Activated naive CD4-positive, alpha-beta T cell treated with anti-CD3 and anti-CD28 coated beads, Interleukin-2, amount 10 ng/mL, durations not matched to agents 7 days and 5 days (primary cell): Measurements from ENCODE around the gene AKT3.

ENCODE experiments used
- CTCF ChIA-PET: fragments of 350-600 bp; sonication (Branson Sonifier 250); formaldehyde crosslinking; loops from one replicate; lab custom pipeline; 2021; ENCODE audit warnings: antibody characterized with exemption; lab: Charles Lee
- DNase-seq: peaks from one replicate; pipeline ENCODE4 v3.0.0-alpha.2; 2020
- H3K27ac Mint-ChIP-seq: one replicate; pipeline ENCODE4 v1.8.0; 2021; ENCODE audit warnings: mild to moderate bottlenecking, moderate library complexity, mixed read lengths
- H3K27me3 Mint-ChIP-seq: one replicate; pipeline ENCODE4 v1.8.0; 2021; ENCODE audit warnings: mild to moderate bottlenecking, mixed read lengths
- H3K36me3 Mint-ChIP-seq: one replicate; pipeline ENCODE4 v1.8.0; 2021; ENCODE audit warnings: mixed read lengths
- H3K4me1 Mint-ChIP-seq: one replicate; pipeline ENCODE4 v1.8.0; 2021; ENCODE audit warnings: mixed read lengths
- H3K4me3 Mint-ChIP-seq: one replicate; pipeline ENCODE4 v1.8.0; 2021; ENCODE audit warnings: mild to moderate bottlenecking, moderate library complexity, mixed read lengths
- H3K9me3 Mint-ChIP-seq: one replicate; pipeline ENCODE4 v1.8.0; 2021; ENCODE audit warnings: mixed read lengths

AKT3 gene

GRCh38 chr1:243745356-243745755 is 104.7 kb downstream of the AKT3 start:
- H3K4me1 Mint-ChIP-seq = no peaks in the 10 kb centered on the region
- H3K9me3 Mint-ChIP-seq = no peaks in the 10 kb centered on the region
- no peak overlapping the region for H3K4me3 Mint-ChIP-seq
- no peaks in the 10 kb centered on the region for H3K36me3 Mint-ChIP-seq
- no peaks in the 10 kb centered on the region for H3K27me3 Mint-ChIP-seq
- CTCF ChIA-PET = interaction anchor here (0.9 to 2.3 kb wide), 2 partner anchors 270 to 402 kb away, joined by 3 to 13 read pairs; no protein-coding TSS in a partner anchor
- no peak for DNase-seq
- H3K27ac Mint-ChIP-seq = no peak overlapping the region

DNA sequence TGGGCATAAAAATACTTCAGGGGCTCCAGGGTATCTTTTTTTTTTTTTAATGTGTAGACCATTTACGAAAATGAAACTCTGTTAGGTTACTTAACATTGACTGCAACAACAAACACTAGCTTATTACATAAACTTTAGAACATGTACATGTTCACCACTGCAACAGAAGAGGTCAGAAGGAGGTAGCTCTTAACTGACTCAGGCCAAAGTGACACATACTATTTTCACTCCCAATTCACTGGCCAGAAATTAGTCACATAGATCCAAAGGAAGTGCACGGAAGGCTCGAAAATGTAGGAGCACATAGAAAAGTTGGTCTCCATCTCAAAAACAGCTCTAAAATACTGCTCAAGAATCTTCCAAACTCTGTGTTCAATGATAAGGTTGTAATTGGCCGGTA is 107.2 kb downstream of the AKT3 start:
- no peak for DNase-seq
- Mint-ChIP-seq H3K9me3 (no peaks in the 10 kb centered on the region), H3K27me3 (no peaks in the 10 kb centered on the region), H3K36me3 (no peaks in the 10 kb centered on the region), H3K4me3 (no peak overlapping the region), H3K27ac (no peak overlapping the region), H3K4me1 (no peaks in the 10 kb centered on the region)
- CTCF ChIA-PET = no interaction called here

DNA sequence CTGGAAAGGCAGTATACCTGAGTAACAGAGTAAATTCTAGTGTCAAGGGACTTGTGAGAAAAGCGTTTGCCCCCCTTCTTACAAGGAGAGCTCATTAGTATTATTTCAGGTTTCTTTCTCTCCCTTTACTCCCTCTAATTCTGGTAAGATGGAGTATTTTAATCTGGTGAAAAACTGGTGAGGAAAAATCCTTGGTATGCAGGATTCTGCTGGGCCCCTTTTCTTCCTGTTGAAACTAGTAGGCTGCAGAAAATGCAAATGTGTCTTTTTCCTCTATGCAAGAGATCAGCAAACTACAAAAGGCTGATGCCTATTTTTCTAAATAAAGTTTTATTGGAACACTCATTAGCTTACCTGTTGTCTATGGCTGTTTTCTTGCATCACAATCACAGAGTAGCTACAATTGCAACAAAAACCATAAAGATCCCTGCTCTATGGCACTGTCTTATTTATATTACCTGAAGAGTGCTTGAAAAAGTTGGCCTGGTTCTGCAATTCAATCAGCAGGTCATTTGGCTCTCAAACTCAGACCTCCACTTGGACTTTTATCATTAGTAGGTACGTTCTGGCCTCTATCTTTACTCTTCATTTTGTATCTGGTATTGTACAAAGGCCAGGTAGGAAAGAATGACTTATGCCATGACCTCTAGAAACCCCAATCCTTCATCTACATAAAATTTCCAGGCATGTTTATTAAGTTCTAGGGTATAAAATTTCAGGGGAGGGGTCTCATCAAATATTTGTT is 109.6 kb downstream of the AKT3 start:
- Mint-ChIP-seq H3K27ac (no peak overlapping the region), H3K36me3 (no peaks in the 10 kb centered on the region), H3K4me1 (no peaks in the 10 kb centered on the region), H3K27me3 (no peaks in the 10 kb centered on the region), H3K4me3 (no peak overlapping the region), H3K9me3 (no peaks in the 10 kb centered on the region)
- CTCF ChIA-PET = interaction anchor here (1.0 to 1.2 kb wide), 5 partner anchors 9 to 559 kb away, joined by 3 to 5 read pairs (median 4); no protein-coding TSS in a partner anchor
- no peak for DNase-seq

DNA sequence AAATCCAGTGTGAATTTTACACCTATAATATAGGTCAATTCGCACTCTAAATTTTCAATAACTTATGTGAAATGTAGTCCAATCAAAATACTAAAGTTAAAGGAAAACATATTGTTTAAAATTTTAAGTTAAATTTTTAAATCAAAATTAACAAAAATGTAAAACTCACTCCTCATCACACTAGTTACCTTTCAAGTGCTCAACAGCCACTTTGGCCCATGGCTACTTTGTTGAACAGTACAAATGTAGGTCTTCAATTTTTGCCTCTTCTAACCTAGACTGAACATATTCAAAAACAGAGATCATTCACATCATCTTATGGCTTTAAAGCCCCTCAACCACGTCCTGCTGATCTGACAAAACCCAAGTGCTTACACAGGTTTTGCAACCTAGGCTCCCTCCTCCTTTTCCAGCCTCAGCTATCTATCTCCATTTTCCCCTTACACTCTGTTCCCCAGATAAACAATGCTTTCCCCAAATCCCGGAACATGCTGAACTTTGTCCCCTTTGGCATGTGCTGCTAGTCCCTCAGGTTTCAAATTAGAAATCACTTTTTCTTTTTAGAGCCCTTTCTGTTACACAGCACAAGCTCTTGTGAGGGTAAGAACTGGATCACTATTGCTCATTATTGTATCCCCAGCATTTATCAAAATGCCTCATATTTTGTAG is 110.6 kb downstream of the AKT3 start:
- no peaks in the 10 kb centered on the region for H3K9me3 Mint-ChIP-seq
- no peaks in the 10 kb centered on the region for H3K4me1 Mint-ChIP-seq
- no peak overlapping the region for H3K27ac Mint-ChIP-seq
- H3K36me3 Mint-ChIP-seq = no peaks in the 10 kb centered on the region
- DNase-seq = no peak
- no peaks in the 10 kb centered on the region for H3K27me3 Mint-ChIP-seq
- CTCF ChIA-PET = interaction anchor here (1.0 to 1.2 kb wide), 2 partner anchors 8 to 100 kb away, joined by 4 to 5 read pairs; no protein-coding TSS in a partner anchor
- no peak overlapping the region for H3K4me3 Mint-ChIP-seq

DNA sequence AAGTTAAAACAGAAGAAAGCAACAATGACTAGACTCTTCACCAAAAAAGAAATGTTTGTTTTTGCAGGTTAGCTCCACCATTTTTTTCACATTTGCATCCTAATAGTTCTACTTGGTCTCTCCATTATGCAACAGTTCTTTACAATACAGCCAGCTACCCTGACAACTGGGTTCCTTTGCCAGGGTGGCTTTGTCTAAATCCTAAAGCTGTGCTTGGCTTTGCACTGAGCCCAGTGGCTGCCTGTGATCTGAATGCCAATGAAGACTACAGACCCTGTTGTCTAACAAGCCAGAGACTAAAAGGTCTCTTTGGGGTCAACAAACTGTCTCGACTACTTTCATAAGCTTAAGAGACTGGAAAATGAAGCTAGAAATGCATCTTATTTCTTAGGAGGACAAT is 112.0 kb downstream of the AKT3 start:
- H3K4me3 Mint-ChIP-seq = no peak overlapping the region
- H3K36me3 Mint-ChIP-seq = no peaks in the 10 kb centered on the region
- no peak overlapping the region for H3K27ac Mint-ChIP-seq
- H3K4me1 Mint-ChIP-seq = no peaks in the 10 kb centered on the region
- H3K9me3 Mint-ChIP-seq = no peaks in the 10 kb centered on the region
- no peak for DNase-seq
- CTCF ChIA-PET = interaction anchor here (1.1 kb wide), 1 partner anchor 396 kb away, joined by 3 read pairs; no protein-coding TSS in a partner anchor
- no peaks in the 10 kb centered on the region for H3K27me3 Mint-ChIP-seq

- Mint-ChIP-seq H3K27ac (no peak overlapping the region), H3K4me1 (no peaks in the 10 kb centered on the region), H3K9me3 (no peaks in the 10 kb centered on the region), H3K27me3 (no peaks in the 10 kb centered on the region), H3K4me3 (no peak overlapping the region), H3K36me3 (no peaks in the 10 kb centered on the region)
- no peak for DNase-seq
- CTCF ChIA-PET = no interaction called here
Measured at GRCh38 chr1:243735457-243735856, 114.6 kb downstream of the AKT3 start.

GRCh38 chr1:243734308-243734695 is 115.7 kb downstream of the AKT3 start:
- DNase-seq = no peak
- H3K36me3 Mint-ChIP-seq = peaks cover 4% of the 10 kb centered on the region
- CTCF ChIA-PET = no interaction called here
- H3K4me3 Mint-ChIP-seq = no peak overlapping the region
- no peak overlapping the region for H3K27ac Mint-ChIP-seq
- H3K27me3 Mint-ChIP-seq = no peaks in the 10 kb centered on the region
- H3K9me3 Mint-ChIP-seq = no peaks in the 10 kb centered on the region
- no peaks in the 10 kb centered on the region for H3K4me1 Mint-ChIP-seq

DNA sequence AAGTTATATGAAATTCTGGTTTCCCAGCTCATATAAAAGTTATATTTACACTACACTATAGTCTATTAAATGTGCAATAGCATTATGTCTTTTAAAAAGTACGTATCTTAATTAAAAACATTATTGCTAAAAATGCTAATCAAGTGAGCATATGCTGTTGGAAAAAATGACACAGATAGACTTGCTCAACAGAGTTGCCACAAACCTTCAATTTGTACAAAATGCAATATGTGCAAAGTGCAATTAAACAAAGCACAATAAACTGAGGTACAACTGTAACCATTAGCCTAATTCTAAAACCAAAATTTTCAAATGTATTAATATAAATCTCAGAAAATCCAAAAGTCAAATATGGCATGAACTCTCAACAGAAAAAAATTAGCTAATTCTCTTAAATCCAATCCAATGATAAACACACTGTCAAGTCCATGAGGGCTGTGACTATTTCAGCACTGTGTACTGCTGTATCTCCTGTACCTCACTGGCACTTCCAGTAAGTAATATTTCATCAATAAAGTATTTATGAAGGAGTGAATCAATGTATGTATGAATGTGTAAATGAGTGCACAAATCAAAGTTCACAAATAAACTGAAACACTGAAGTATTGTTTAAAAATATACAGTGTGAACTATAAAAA is 116.3 kb downstream of the AKT3 start:
- H3K4me1 Mint-ChIP-seq = no peaks in the 10 kb centered on the region
- H3K4me3 Mint-ChIP-seq = no peak overlapping the region
- no peaks in the 10 kb centered on the region for H3K27me3 Mint-ChIP-seq
- no peaks in the 10 kb centered on the region for H3K9me3 Mint-ChIP-seq
- peaks cover 4% of the 10 kb centered on the region for H3K36me3 Mint-ChIP-seq
- no peak for DNase-seq
- CTCF ChIA-PET = no interaction called here
- no peak overlapping the region for H3K27ac Mint-ChIP-seq

GRCh38 chr1:243732637-243733036 is 117.4 kb downstream of the AKT3 start:
- H3K9me3 Mint-ChIP-seq = no peaks in the 10 kb centered on the region
- CTCF ChIA-PET = no interaction called here
- H3K36me3 Mint-ChIP-seq = peaks cover 4% of the 10 kb centered on the region
- no peaks in the 10 kb centered on the region for H3K27me3 Mint-ChIP-seq
- H3K4me3 Mint-ChIP-seq = no peak overlapping the region
- no peak overlapping the region for H3K27ac Mint-ChIP-seq
- peaks cover 4% of the 10 kb centered on the region for H3K4me1 Mint-ChIP-seq
- no peak for DNase-seq

DNA sequence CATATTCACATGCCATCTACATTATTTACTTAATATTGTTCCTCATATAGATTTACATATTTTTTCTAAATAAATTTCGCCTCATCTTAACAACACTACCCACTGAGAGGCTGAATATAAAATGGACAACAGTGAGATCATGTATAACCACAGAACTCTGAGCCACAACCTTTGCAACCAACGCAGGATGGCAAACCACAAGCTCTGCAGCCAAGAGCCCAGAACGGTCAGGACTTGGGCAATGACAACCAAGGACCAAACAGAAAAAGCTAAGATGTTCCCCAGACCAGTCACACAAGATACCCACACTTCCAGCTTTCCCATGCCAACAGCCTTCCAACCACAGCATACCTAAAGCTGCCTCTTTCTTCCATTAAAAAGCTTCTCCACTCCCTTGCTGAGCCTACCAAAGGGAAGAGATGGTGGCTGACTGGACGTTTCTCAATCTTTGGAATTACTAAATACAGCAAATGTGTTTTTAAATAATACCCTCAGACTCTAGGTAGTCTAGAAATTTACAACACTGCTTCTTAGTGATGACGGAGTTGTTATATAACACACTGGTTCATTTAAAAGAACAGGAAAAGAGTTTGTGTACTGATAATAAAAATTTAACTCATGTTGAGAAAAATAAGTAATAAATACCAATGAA is 117.9 kb downstream of the AKT3 start:
- DNase-seq = no peak
- H3K4me3 Mint-ChIP-seq = no peak overlapping the region
- no peak overlapping the region for H3K27ac Mint-ChIP-seq
- H3K4me1 Mint-ChIP-seq = peaks cover 6% of the 10 kb centered on the region
- no peaks in the 10 kb centered on the region for H3K9me3 Mint-ChIP-seq
- CTCF ChIA-PET = interaction anchor here (0.9 kb wide), 1 partner anchor 8 kb away, joined by 5 read pairs; no protein-coding TSS in a partner anchor
- peaks cover 4% of the 10 kb centered on the region for H3K36me3 Mint-ChIP-seq
- no peaks in the 10 kb centered on the region for H3K27me3 Mint-ChIP-seq

DNA sequence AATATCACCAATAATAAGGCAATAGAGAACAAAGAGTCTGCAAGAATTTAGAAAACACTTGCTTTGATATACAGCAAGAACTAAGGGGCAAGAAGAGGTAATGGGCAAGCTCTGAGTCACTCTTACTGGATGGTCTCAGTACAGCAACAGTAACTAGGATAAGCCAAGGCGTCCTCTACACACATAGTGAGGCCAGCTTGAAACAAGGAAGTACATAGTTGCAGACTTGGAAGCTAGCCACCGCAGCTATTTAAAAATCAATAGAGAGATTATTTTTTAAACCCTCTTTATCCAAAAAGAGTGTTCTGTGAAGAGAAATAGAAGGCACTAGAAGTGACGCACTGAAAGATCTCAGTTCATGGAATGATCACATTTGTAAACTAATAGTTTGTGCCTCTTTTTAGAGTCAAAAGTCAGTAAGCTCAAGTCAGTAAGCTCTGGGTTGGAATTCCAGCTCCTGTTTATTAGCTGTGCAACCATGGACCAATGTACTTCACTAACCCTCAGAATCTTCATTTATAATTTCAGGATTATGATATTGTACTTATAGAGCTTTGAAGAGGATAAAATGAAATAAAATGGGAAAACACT is 118.6 kb downstream of the AKT3 start:
- no peak overlapping the region for H3K27ac Mint-ChIP-seq
- CTCF ChIA-PET = interaction anchor here (0.9 kb wide), 1 partner anchor 9 kb away, joined by 5 read pairs; no protein-coding TSS in a partner anchor

DNA sequence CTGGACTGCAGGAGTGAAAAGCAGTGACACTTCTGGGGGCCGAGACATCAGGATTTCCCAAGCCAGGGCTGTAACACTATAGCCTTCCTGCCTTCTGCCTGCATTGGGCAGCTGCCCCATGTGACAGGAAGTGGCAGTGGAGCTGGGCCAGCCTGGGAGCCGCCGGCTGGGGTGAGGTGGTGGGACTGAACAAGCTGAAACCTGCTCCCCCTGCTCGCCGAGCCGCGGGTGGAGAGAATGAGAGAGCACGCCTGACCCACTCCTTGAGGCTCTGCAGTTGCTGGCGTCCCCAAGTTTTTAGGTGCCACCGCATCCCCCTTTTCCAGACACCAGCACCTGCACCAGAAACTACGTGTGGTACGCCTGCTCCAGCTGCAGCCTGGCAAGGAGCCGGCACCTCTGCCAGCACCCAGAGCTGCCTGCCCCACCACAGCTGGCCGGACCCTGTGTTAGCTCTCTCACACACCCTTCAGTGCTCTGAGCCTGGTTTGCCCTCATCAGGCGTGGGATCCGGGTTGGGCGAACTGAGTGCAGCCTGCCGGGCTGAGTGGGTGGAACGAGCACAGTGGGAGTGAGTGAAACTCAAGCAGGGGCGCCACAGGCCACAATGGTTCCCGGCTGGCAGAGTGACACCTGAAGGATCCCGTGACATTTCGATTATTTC is 119.4 kb downstream of the AKT3 start:
- H3K27ac Mint-ChIP-seq = no peak overlapping the region
- CTCF ChIA-PET = interaction anchor here (0.9 kb wide), 1 partner anchor 9 kb away, joined by 5 read pairs; no protein-coding TSS in a partner anchor

More for the DNA sequence above, 118.6 kb downstream of the AKT3 start:
- no peak for DNase-seq
- Mint-ChIP-seq H3K27me3 (no peaks in the 10 kb centered on the region), H3K9me3 (no peaks in the 10 kb centered on the region), H3K4me1 (peaks cover 6% of the 10 kb centered on the region), H3K36me3 (peaks cover 4% of the 10 kb centered on the region), H3K4me3 (no peak overlapping the region)

GRCh38 chr1:243729956-243730355 is 120.1 kb downstream of the AKT3 start:
- H3K4me1 Mint-ChIP-seq = peaks cover 6% of the 10 kb centered on the region
- no peak overlapping the region for H3K27ac Mint-ChIP-seq
- no peak overlapping the region for H3K4me3 Mint-ChIP-seq
- no peaks in the 10 kb centered on the region for H3K27me3 Mint-ChIP-seq
- peaks cover 4% of the 10 kb centered on the region for H3K36me3 Mint-ChIP-seq
- CTCF ChIA-PET = no interaction called here
- DNase-seq = no peak
- no peaks in the 10 kb centered on the region for H3K9me3 Mint-ChIP-seq

More for the DNA sequence above, 119.4 kb downstream of the AKT3 start:
- Mint-ChIP-seq H3K27me3 (no peaks in the 10 kb centered on the region), H3K9me3 (no peaks in the 10 kb centered on the region), H3K4me3 (no peak overlapping the region), H3K4me1 (peaks cover 6% of the 10 kb centered on the region), H3K36me3 (peaks cover 4% of the 10 kb centered on the region)
- no peak for DNase-seq
